Measurements from ENCODE around the gene DYTN.

Gene DYTN

DNA sequence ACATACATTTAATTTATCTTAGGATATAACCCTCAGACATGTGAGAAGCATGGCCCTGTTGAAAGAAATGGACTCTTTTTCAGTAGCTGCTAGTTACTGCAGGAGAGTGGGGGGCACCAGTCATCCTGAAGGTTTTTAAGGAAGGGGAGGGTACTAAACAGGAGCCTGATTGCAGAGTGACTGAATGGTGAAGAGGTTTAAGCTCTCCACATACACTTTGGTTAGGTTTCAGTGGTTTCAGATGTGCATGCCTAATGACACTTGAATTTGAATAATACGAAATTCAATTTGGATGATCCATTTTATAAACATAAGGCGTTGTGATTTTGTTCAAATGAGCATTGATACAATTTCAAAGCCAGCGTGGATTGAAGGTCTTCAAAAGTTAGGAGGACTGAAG, 86.9 kb downstream of the DYTN start:
- DNase-seq (ENCODE audit: extremely low read depth, low read depth) = no peak
- TF ChIP-seq, protein P1, sequence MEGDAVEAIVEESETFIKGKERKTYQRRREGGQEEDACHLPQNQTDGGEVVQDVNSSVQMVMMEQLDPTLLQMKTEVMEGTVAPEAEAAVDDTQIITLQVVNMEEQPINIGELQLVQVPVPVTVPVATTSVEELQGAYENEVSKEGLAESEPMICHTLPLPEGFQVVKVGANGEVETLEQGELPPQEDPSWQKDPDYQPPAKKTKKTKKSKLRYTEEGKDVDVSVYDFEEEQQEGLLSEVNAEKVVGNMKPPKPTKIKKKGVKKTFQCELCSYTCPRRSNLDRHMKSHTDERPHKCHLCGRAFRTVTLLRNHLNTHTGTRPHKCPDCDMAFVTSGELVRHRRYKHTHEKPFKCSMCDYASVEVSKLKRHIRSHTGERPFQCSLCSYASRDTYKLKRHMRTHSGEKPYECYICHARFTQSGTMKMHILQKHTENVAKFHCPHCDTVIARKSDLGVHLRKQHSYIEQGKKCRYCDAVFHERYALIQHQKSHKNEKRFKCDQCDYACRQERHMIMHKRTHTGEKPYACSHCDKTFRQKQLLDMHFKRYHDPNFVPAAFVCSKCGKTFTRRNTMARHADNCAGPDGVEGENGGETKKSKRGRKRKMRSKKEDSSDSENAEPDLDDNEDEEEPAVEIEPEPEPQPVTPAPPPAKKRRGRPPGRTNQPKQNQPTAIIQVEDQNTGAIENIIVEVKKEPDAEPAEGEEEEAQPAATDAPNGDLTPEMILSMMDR (IDR thresholded peaks at IDR 0.05; ENCODE audit: low read depth, low read length) = no peak

DNA sequence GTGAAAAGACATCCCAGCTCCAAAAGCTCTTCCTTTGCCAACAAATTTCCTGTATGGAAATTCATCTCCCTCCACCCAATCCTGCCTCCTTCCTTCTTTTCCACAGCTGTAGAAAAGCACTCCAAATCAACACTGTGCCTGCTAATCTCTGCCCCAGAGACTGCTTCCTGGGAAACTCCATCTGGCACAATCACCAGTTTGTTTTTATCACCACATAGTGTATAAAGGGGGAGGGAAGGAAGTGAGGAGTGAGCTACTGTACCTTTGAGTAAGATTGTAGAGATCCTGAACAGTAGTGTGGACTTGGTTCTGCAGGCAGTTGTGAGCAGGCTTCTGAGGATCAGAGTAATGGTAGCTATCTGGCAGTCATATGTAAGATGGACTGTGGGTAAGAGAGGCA, 90.6 kb downstream of the DYTN start:
- DNase-seq (ENCODE audit: extremely low read depth, low read depth) = no peak
- TF ChIP-seq, protein P1 (IDR thresholded peaks at IDR 0.05; ENCODE audit: low read depth, low read length) = no peak

DNA sequence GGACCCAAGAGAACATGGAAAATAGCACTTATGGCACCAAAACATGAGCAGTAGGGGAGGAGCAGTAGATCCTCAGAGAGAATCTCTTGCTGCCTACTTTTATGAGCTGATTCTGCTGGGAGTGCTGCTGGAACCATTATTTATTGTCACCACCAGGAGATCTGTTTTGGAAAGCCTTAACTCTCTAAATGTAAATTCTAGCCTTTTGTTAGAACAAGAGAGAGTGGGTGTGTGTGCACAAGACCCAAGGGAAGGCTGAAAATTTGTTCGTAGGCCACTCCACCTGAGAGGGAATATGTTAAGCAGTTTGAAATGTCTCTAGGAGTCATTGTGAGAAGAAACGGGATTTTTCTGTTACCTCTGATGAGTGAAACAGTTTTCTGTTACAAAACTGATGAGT, 92.1 kb downstream of the DYTN start:
- TF ChIP-seq, protein P1 (IDR thresholded peaks at IDR 0.05; ENCODE audit: low read depth, low read length) = no peak
- DNase-seq (ENCODE audit: extremely low read depth, low read depth) = no peak

DNA sequence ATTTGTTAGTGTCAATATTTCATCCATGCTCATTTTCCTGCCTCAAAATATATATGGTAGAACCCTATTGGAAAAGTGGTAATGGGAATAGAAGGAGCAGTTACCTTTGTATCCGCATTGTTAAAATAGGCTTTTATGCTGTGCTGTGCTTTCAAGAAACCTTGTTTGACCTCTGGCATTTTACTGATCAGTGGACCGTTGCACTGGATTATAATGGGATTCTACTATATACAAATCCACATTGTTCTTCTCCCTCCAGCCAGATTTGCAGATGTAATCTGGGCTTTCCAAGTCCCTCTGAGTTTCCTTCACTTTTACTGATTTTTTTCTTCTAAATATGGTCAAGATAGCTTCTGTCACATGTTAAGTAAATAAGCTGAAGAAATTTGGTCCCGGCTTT, 99.2 kb downstream of the DYTN start:
- TF ChIP-seq, protein P1 (IDR thresholded peaks at IDR 0.05; ENCODE audit: low read depth, low read length) = no peak
- no peak for DNase-seq (ENCODE audit: extremely low read depth, low read depth)

DNA sequence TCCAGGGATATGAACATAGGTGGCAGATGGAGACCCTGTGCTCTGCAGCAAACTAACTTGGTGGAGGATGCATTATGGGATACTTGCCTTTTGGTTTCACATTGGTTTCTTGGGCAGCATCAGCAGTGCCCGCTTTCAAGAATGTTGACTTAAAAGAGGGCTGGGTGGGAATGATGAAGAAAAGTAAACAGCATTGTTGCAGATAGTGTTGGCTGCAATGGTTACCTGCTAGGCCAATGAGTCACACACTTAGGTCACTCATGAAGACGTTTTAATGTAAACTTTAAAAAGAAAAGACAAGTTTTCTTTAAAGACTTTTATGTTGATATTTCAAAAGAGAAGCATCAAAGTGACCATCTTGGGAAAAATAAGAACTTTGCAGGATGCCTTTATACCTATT, 102.0 kb downstream of the DYTN start:
- DNase-seq (ENCODE audit: extremely low read depth, low read depth) = no peak

DNA sequence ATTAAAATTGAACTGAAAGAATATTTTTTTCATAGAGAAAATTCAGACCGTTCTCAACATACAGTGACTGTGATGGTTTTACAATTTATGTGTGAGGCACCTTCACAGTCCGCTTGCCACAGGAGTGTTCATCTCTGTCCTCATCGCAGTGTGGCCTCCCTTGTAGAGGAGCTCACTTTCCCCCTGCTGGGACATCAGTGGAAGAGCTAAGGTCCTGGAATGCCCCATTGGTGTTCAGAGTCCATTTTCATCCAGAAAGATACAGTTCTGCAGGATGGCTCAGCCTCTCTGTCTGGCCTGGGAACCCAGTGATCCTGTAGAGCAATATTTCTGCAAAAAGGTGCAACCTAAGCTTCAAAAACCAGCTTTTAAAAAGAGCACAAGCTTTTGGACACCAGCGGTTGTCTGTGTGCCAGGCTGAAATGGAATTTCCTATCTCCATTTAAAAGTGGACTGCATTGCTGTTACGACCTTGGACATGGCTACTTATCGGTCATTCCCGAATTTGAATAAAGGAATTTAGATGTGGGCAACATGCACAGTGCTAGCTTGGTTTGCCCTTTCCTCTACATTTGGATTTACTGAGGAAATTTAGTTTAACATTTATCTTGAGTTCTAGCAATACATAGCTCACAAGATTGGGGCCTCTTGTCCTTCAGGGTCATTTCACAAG, 102.6 kb downstream of the DYTN start:
- no peak for DNase-seq (ENCODE audit: extremely low read depth, low read depth)
- TF ChIP-seq, protein P1 (IDR thresholded peaks at IDR 0.05; ENCODE audit: low read depth, low read length) = no peak

More for the DNA sequence above, 102.0 kb downstream of the DYTN start:
- TF ChIP-seq, protein P1 (IDR thresholded peaks at IDR 0.05; ENCODE audit: low read depth, low read length) = no peak

DNA sequence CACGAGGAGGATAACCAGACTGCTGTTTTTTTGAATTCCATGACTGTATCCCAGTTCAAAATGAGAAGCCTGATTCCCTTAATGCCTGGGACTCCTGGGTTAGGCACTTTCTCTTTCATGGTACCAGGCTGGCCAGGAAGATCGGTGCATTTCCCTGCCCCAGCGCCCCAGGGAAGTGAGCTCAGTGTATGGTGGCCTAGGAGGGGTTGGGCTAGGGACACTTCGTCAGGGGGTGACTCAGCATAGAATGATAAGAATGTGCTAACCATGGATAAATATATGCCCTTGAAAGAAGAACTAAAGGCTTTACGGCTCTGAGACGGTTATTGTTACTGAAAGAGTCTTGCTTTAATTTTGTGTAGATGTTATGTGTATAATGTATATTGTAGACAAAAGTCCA, 103.4 kb downstream of the DYTN start:
- DNase-seq (ENCODE audit: extremely low read depth, low read depth) = no peak
- TF ChIP-seq, protein P1 (IDR thresholded peaks at IDR 0.05; ENCODE audit: low read depth, low read length) = no peak

Data from AG09319 (cell line).